Astrocyte of the cerebellum (primary cell): Measurements from ENCODE around the gene ALG14.
"Not testable (repeated sequence)": the region's sequence is repeated elsewhere in the genome, so short reads cannot be mapped to it uniquely, and the experiment has no call there.

ENCODE experiments used
- DNase-seq: peaks from one replicate; pipeline ENCODE4 v3.0.0-alpha.2; 2011; ENCODE audit warnings: low read depth
- H3K4me3 ChIP-seq: 2 replicates; pipeline ENCODE4 v1.5.1; 2011; ENCODE audit warnings: mild to moderate bottlenecking, low read depth, low read length, moderate library complexity
- CTCF ChIP-seq: IDR thresholded peaks from 2 replicates; pipeline ENCODE4 v1.5.1; 2012; ENCODE audit warnings: low read length, low read depth, moderate library complexity, mild to moderate bottlenecking; ENCODE audit errors: missing control alignments
- in situ Hi-C: cut with HindIII; loops from 2 replicates; pipeline ENCODE4 v1.10.0; 2017; ENCODE audit warnings: low sequenced_read_pairs

Gene ALG14

GRCh38 chr1:95002540-95003432 is 70.0 kb downstream of the ALG14 start:
- in situ Hi-C loops = no loop called here
- peak; percentile 32 for DNase-seq
- no peak for TF ChIP-seq CTCF
- no peak overlapping the region for H3K4me3 ChIP-seq

GRCh38 chr1:95002164-95002539 is 70.6 kb downstream of the ALG14 start:
- DNase-seq = no peak
- TF ChIP-seq CTCF = no peak
- in situ Hi-C loops = no loop called here
- no peak overlapping the region for H3K4me3 ChIP-seq

GRCh38 chr1:94999456-95000131 is 73.2 kb downstream of the ALG14 start:
- no peak for TF ChIP-seq CTCF
- no peak overlapping the region for H3K4me3 ChIP-seq
- in situ Hi-C loops = no loop called here
- DNase-seq = no peak

- TF ChIP-seq CTCF = no peak
- no peak for DNase-seq
Measured at GRCh38 chr1:94998748-94999147, 74.0 kb downstream of the ALG14 start.

GRCh38 chr1:94998114-94998513 is 74.6 kb downstream of the ALG14 start:
- no peak for DNase-seq
- in situ Hi-C loops = no loop called here
- H3K4me3 ChIP-seq = no peak overlapping the region
- TF ChIP-seq CTCF = no peak

More at GRCh38 chr1:94998748-94999147, 74.0 kb downstream of the ALG14 start:
- in situ Hi-C loops = no loop called here
- H3K4me3 ChIP-seq = no peak overlapping the region

- DNase-seq, H3K4me3 ChIP-seq, in situ Hi-C loops: not testable (repeated sequence)
Measured at GRCh38 chr1:94995536-94995935, 77.2 kb downstream of the ALG14 start.

- in situ Hi-C loops = no loop called here
- no peak overlapping the region for H3K4me3 ChIP-seq
- TF ChIP-seq CTCF = no peak
- DNase-seq = no peak
Measured at GRCh38 chr1:94994805-94995204, 77.9 kb downstream of the ALG14 start.
